ENCODE measurements around the gene CCDC85C. TPM values are rescaled to one million over a fixed set of nuclear protein-coding genes. Genes with fewer than 3 reads are reported as not detected.

Gene CCDC85C
- total RNA-seq, 1 experiment from 2014 or later = 35.8 TPM

DNA sequence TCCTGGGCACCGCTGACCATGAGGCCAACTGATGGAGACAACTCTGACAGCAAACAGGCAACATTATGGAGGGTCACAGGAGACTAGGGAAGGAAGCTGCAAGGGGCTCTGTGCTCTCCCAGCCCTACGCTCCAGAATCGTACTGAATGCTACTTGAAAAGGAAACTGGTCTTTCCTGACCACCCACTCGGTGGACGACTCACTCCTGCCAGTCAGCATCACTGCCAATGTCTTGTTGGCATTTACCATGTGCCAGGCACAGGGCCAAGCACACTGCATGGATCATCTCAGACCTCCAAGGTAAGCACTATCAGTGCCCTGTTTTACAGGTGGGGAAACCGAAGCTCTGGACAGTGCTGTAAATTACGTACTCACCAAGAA lies 38.0 kb downstream of the CCDC85C start (continued):
- TF ChIP-seq, protein P1, sequence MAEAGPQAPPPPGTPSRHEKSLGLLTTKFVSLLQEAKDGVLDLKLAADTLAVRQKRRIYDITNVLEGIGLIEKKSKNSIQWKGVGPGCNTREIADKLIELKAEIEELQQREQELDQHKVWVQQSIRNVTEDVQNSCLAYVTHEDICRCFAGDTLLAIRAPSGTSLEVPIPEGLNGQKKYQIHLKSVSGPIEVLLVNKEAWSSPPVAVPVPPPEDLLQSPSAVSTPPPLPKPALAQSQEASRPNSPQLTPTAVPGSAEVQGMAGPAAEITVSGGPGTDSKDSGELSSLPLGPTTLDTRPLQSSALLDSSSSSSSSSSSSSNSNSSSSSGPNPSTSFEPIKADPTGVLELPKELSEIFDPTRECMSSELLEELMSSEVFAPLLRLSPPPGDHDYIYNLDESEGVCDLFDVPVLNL (CRISPR knock-in tag; IDR thresholded peaks at IDR 0.05; ENCODE audit: borderline replicate concordance, low read depth) = no peak
- TF ChIP-seq, protein P2, sequence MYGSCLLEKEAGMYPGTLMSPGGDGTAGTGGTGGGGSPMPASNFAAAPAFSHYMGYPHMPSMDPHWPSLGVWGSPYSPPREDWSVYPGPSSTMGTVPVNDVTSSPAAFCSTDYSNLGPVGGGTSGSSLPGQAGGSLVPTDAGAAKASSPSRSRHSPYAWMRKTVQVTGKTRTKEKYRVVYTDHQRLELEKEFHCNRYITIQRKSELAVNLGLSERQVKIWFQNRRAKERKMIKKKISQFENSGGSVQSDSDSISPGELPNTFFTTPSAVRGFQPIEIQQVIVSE (CRISPR knock-in tag; IDR thresholded peaks at IDR 0.05; ENCODE audit: borderline replicate concordance) = no peak
- TF ChIP-seq, protein P3, sequence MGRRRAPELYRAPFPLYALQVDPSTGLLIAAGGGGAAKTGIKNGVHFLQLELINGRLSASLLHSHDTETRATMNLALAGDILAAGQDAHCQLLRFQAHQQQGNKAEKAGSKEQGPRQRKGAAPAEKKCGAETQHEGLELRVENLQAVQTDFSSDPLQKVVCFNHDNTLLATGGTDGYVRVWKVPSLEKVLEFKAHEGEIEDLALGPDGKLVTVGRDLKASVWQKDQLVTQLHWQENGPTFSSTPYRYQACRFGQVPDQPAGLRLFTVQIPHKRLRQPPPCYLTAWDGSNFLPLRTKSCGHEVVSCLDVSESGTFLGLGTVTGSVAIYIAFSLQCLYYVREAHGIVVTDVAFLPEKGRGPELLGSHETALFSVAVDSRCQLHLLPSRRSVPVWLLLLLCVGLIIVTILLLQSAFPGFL (CRISPR knock-in tag; IDR thresholded peaks at IDR 0.05; ENCODE audit: borderline replicate concordance) = no peak
- TF ChIP-seq, protein P4, sequence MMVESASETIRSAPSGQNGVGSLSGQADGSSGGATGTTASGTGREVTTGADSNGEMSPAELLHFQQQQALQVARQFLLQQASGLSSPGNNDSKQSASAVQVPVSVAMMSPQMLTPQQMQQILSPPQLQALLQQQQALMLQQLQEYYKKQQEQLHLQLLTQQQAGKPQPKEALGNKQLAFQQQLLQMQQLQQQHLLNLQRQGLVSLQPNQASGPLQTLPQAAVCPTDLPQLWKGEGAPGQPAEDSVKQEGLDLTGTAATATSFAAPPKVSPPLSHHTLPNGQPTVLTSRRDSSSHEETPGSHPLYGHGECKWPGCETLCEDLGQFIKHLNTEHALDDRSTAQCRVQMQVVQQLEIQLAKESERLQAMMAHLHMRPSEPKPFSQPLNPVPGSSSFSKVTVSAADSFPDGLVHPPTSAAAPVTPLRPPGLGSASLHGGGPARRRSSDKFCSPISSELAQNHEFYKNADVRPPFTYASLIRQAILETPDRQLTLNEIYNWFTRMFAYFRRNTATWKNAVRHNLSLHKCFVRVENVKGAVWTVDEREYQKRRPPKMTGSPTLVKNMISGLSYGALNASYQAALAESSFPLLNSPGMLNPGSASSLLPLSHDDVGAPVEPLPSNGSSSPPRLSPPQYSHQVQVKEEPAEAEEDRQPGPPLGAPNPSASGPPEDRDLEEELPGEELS (CRISPR knock-in tag; IDR thresholded peaks at IDR 0.05) = no peak
- TF ChIP-seq, protein P5, sequence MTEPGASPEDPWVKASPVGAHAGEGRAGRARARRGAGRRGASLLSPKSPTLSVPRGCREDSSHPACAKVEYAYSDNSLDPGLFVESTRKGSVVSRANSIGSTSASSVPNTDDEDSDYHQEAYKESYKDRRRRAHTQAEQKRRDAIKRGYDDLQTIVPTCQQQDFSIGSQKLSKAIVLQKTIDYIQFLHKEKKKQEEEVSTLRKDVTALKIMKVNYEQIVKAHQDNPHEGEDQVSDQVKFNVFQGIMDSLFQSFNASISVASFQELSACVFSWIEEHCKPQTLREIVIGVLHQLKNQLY (CRISPR knock-in tag; IDR thresholded peaks at IDR 0.05) = no peak
- TF ChIP-seq NFATC4 (CRISPR knock-in tag; IDR thresholded peaks at IDR 0.05) (no peak), TEAD1 (CRISPR knock-in tag; IDR thresholded peaks at IDR 0.05) (no peak)

DNA sequence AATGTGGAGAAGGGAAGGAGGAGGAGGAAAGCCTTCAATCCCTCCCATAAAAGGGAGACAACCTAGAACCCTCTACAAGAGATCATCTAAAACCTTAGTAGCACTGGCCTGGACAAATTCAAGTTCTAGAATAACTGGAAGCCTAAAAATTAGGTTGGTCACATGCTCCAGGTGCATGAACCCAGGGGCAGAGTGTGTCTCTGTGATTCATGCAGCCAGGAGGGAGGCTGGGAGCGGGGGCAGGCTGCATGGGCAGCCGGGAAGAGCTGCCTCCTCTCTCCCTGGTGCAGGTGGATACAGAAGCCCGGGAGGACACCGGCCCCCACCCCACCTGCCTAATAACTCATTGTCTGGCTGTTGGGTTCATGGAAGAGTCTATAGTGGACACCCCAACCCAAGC lies 38.6 kb downstream of the CCDC85C start:
- 0 out of 2 replicates have a peak overlapping the region, but pooled peaks have one; percentile 49 for H3K27ac Mint-ChIP-seq
- H3K27me3 Mint-ChIP-seq (ENCODE audit: low read depth) = no peaks in the 10 kb centered on the region
- no peak for ATAC-seq
- CTCF ChIA-PET = interaction anchor here (0.9 to 1.3 kb wide), 4 partner anchors 9 to 63 kb away, joined by 3 to 7 read pairs (median 6); no protein-coding TSS in a partner anchor
- POLR2A ChIA-PET = no interaction called here
- DNase-seq (ENCODE audit: low spot score) = no peak
- H3K36me3 Mint-ChIP-seq = no peaks in the 10 kb centered on the region
- H3K4me3 Mint-ChIP-seq = no peak overlapping the region
- no peaks in the 10 kb centered on the region for H3K9me3 Mint-ChIP-seq
- H3K4me1 Mint-ChIP-seq = peaks cover 71% of the 10 kb centered on the region
- TF ChIP-seq, protein P1 (CRISPR knock-in tag; IDR thresholded peaks at IDR 0.05; ENCODE audit: borderline replicate concordance, low read depth) = no peak
- TF ChIP-seq, protein P6, sequence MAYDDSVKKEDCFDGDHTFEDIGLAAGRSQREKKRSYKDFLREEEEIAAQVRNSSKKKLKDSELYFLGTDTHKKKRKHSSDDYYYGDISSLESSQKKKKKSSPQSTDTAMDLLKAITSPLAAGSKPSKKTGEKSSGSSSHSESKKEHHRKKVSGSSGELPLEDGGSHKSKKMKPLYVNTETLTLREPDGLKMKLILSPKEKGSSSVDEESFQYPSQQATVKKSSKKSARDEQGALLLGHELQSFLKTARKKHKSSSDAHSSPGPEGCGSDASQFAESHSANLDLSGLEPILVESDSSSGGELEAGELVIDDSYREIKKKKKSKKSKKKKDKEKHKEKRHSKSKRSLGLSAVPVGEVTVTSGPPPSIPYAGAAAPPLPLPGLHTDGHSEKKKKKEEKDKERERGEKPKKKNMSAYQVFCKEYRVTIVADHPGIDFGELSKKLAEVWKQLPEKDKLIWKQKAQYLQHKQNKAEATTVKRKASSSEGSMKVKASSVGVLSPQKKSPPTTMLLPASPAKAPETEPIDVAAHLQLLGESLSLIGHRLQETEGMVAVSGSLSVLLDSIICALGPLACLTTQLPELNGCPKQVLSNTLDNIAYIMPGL (CRISPR knock-in tag; IDR thresholded peaks at IDR 0.05) = no peak
- TF ChIP-seq OVOL2 (CRISPR knock-in tag; IDR thresholded peaks at IDR 0.05; ENCODE audit: borderline replicate concordance) (no peak), ETV6 (CRISPR knock-in tag; IDR thresholded peaks at IDR 0.05) (no peak), MYBL2 (CRISPR knock-in tag; IDR thresholded peaks at IDR 0.05) (no peak), CBFB (CRISPR knock-in tag; IDR thresholded peaks at IDR 0.05; ENCODE audit: low read depth) (no peak), NR3C1 (CRISPR knock-in tag; conservative IDR thresholded peaks at IDR 0.05; ENCODE audit: low read depth) (no peak), CREB1 (CRISPR knock-in tag; IDR thresholded peaks at IDR 0.05) (no peak)
- TF ChIP-seq, protein P7, sequence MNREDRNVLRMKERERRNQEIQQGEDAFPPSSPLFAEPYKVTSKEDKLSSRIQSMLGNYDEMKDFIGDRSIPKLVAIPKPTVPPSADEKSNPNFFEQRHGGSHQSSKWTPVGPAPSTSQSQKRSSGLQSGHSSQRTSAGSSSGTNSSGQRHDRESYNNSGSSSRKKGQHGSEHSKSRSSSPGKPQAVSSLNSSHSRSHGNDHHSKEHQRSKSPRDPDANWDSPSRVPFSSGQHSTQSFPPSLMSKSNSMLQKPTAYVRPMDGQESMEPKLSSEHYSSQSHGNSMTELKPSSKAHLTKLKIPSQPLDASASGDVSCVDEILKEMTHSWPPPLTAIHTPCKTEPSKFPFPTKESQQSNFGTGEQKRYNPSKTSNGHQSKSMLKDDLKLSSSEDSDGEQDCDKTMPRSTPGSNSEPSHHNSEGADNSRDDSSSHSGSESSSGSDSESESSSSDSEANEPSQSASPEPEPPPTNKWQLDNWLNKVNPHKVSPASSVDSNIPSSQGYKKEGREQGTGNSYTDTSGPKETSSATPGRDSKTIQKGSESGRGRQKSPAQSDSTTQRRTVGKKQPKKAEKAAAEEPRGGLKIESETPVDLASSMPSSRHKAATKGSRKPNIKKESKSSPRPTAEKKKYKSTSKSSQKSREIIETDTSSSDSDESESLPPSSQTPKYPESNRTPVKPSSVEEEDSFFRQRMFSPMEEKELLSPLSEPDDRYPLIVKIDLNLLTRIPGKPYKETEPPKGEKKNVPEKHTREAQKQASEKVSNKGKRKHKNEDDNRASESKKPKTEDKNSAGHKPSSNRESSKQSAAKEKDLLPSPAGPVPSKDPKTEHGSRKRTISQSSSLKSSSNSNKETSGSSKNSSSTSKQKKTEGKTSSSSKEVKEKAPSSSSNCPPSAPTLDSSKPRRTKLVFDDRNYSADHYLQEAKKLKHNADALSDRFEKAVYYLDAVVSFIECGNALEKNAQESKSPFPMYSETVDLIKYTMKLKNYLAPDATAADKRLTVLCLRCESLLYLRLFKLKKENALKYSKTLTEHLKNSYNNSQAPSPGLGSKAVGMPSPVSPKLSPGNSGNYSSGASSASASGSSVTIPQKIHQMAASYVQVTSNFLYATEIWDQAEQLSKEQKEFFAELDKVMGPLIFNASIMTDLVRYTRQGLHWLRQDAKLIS (CRISPR knock-in tag; IDR thresholded peaks at IDR 0.05; ENCODE audit: borderline replicate concordance) = no peak
- TF ChIP-seq, protein P8, sequence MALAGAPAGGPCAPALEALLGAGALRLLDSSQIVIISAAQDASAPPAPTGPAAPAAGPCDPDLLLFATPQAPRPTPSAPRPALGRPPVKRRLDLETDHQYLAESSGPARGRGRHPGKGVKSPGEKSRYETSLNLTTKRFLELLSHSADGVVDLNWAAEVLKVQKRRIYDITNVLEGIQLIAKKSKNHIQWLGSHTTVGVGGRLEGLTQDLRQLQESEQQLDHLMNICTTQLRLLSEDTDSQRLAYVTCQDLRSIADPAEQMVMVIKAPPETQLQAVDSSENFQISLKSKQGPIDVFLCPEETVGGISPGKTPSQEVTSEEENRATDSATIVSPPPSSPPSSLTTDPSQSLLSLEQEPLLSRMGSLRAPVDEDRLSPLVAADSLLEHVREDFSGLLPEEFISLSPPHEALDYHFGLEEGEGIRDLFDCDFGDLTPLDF (CRISPR knock-in tag; IDR thresholded peaks at IDR 0.05) = no peak
- TF ChIP-seq, protein P9, sequence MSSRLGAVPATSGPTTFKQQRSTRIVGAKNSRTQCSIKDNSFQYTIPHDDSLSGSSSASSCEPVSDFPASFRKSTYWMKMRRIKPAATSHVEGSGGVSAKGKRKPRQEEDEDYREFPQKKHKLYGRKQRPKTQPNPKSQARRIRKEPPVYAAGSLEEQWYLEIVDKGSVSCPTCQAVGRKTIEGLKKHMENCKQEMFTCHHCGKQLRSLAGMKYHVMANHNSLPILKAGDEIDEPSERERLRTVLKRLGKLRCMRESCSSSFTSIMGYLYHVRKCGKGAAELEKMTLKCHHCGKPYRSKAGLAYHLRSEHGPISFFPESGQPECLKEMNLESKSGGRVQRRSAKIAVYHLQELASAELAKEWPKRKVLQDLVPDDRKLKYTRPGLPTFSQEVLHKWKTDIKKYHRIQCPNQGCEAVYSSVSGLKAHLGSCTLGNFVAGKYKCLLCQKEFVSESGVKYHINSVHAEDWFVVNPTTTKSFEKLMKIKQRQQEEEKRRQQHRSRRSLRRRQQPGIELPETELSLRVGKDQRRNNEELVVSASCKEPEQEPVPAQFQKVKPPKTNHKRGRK (CRISPR knock-in tag; IDR thresholded peaks at IDR 0.05; ENCODE audit: borderline replicate concordance) = no peak
